B cell (primary cell): Measurements from ENCODE around the gene KCND3. TPM values are rescaled to one million over a fixed set of nuclear protein-coding genes. Genes with fewer than 3 reads are reported as not detected.

Experiments
- ATAC-seq: fragments of 200-7000 bp; cut with Tn5 transposase; one replicate; pipeline ENCODE4 v1.10.0; 2021; ENCODE audit warnings: low read depth, mild to moderate bottlenecking, moderate number of reproducible peaks, moderate library complexity
- CTCF ChIA-PET: fragments of 350-600 bp; sonication (Branson Sonifier 250); formaldehyde crosslinking; loops from one replicate; lab custom pipeline; 2021; ENCODE audit warnings: antibody characterized with exemption, inconsistent platforms; lab: Charles Lee
- POLR2A ChIA-PET: fragments of 350-600 bp; sonication (Branson Sonifier 250); formaldehyde crosslinking; loops from one replicate; lab custom pipeline; 2021; ENCODE audit warnings: antibody characterized with exemption; lab: Charles Lee
- DNase-seq: peaks from one replicate; pipeline ENCODE4 v3.0.0; 2013
- H2AFZ ChIP-seq: 2 replicates; pipeline ENCODE4 v1.6.1; 2012; ENCODE audit warnings: mild to moderate bottlenecking, low read depth, low read length; ENCODE audit not compliant: insufficient read depth, poor library complexity, severe bottlenecking
- H3K27ac ChIP-seq, 2 donors: 1 replicate in 1 of 2; 2 replicates in 1 of 2; pipeline ENCODE4 v1.5.1; 2012 to 2013; ENCODE audit warnings: low read length in 2 of 2, mild to moderate bottlenecking in 2 of 2, moderate library complexity in 1 of 2
- H3K27me3 ChIP-seq, 4 experiments: fragments of 200-600 bp in 1 of 4; sonication (generic) in 1 of 4; replicated peaks in 1 of 4; 1 replicate in 2 of 4; 2 replicates in 2 of 4; pipeline versions ENCODE4 v1.6.1 to v1.7.0; 2013 to 2016; ENCODE audit warnings: low read length in 3 of 4, mild to moderate bottlenecking in 2 of 4, mixed read lengths in 1 of 4, moderate library complexity in 1 of 4; ENCODE audit not compliant: insufficient read depth in 4 of 4, control insufficient read depth in 3 of 4; ENCODE audit errors: control extremely low read depth in 1 of 4
- H3K36me3 ChIP-seq, 2 experiments: replicated peaks in 1 of 2; 1 replicate in 1 of 2; 2 replicates in 1 of 2; pipeline versions ENCODE4 v1.6.1 to v1.7.1; 2013; ENCODE audit warnings: low read length in 1 of 2; ENCODE audit not compliant: insufficient read depth in 2 of 2, control insufficient read depth in 1 of 2; ENCODE audit errors: control extremely low read depth in 1 of 2, extremely low read depth in 1 of 2
- H3K4me1 ChIP-seq, 2 donors: fragments of 200-600 bp in 1 of 2; sonication (generic) in 1 of 2; 1 replicate in 1 of 2; 2 replicates in 1 of 2; pipeline versions ENCODE4 v1.5.1 to v1.6.1; 2013 to 2017; ENCODE audit warnings: low read length in 2 of 2; ENCODE audit not compliant: control insufficient read depth in 2 of 2, insufficient read depth in 2 of 2
- H3K4me2 ChIP-seq: replicated peaks from 2 replicates; pipeline ENCODE3; 2012; ENCODE audit warnings: mild to moderate bottlenecking, low read depth, low read length; ENCODE audit not compliant: poor library complexity, severe bottlenecking
- H3K4me3 ChIP-seq, 5 experiments: fragments of 200-600 bp in 1 of 5; sonication (generic) in 1 of 5; 1 replicate in 3 of 5; 2 replicates in 2 of 5; pipeline versions ENCODE4 v1.5.1 to v1.7.0; 2011 to 2016; ENCODE audit warnings: low read length in 4 of 5, mild to moderate bottlenecking in 4 of 5, low read depth in 2 of 5, control low read depth in 1 of 5, moderate library complexity in 1 of 5; ENCODE audit not compliant: insufficient read depth in 1 of 5; ENCODE audit errors: control extremely low read depth in 1 of 5, extremely low read depth in 1 of 5
- H3K79me2 ChIP-seq: fragments of 200-600 bp; sonication (generic); one replicate; pipeline ENCODE4 v1.6.0; 2016; ENCODE audit warnings: low read length; ENCODE audit not compliant: control insufficient read depth, insufficient read depth
- H3K9ac ChIP-seq: fragments of 200-600 bp; sonication (generic); 2 replicates; pipeline ENCODE4 v1.6.1; 2017; ENCODE audit warnings: mild to moderate bottlenecking, low read length, moderate library complexity
- H3K9me3 ChIP-seq, 3 donors: one replicate each; pipeline versions ENCODE4 v1.6.1 to v1.7.1; 2013; ENCODE audit warnings: low read length in 2 of 3; ENCODE audit not compliant: control insufficient read depth in 2 of 3, insufficient read depth in 1 of 3; ENCODE audit errors: control extremely low read depth in 1 of 3
- H4K20me1 ChIP-seq: 2 replicates; pipeline ENCODE4 v1.6.0; 2012; ENCODE audit warnings: mild to moderate bottlenecking, low read length; ENCODE audit not compliant: insufficient read depth, control insufficient read depth, poor library complexity, severe bottlenecking
- H3K27ac Mint-ChIP-seq: one replicate; pipeline ENCODE4 v1.8.0; 2021; ENCODE audit warnings: mixed read lengths
- H3K27me3 Mint-ChIP-seq: one replicate; pipeline ENCODE4 v1.8.0; 2021; ENCODE audit warnings: mixed read lengths
- H3K4me1 Mint-ChIP-seq: one replicate; pipeline ENCODE4 v1.8.0; 2021; ENCODE audit warnings: mixed read lengths
- H3K4me3 Mint-ChIP-seq: one replicate; pipeline ENCODE4 v1.8.0; 2021; ENCODE audit warnings: mixed read lengths
- H3K9me3 Mint-ChIP-seq: one replicate; pipeline ENCODE4 v1.8.0; 2022; ENCODE audit warnings: mixed read lengths; ENCODE audit not compliant: insufficient read depth
- CTCF ChIP-seq: fragments of 200-600 bp; IDR thresholded peaks from one replicate; pipeline ENCODE4 v1.8.0; 2022; ENCODE audit warnings: antibody characterized with exemption, mild to moderate bottlenecking
- EZH2 ChIP-seq: IDR thresholded peaks from 2 replicates; pipeline ENCODE4 v1.6.1; 2012; ENCODE audit warnings: borderline replicate concordance, low read depth, mild to moderate bottlenecking, moderate library complexity, low read length; ENCODE audit not compliant: insufficient read depth, poor library complexity, severe bottlenecking
- WGBS: methylation state at CpG from one replicate; pipeline ENCODE4 v1.1.5; 2013; ENCODE audit warnings: missing lambda C conversion rate; ENCODE audit not compliant: insufficient coverage; 5-methylcytosine and 5-hydroxymethylcytosine counted together
- intact Hi-C: fragments of 100-400 bp; cut with micrococcal nuclease; formaldehyde crosslinking; loops from one replicate; pipeline ENCODE4 v1.10.0; 2022
- polyA plus RNA-seq: library from polyadenylated mRNA; depleted of rRNA; stranded (reverse); fragments of >200 nt; gene quantifications from 2 replicates; pipeline ENCODE4 v1.2.3, GENCODE V29; 2012
- total RNA-seq, 2 donors: library from RNA; stranded (reverse); fragments of 120-200 nt in 1 of 2; gene quantifications; 1 replicate in 1 of 2; 2 replicates in 1 of 2; pipeline versions ENCODE4 v1.2.3 to v1.2.4, GENCODE V29; 2013 to 2022

Gene KCND3
- total and polyA plus RNA-seq, 2 donors (not counting 1 experiment from before 2014, with no cell fraction given) = 0.07 TPM; not detected in 1

- Mint-ChIP-seq H3K9me3 (no peaks in the 10 kb centered on the region), H3K4me1 (no peaks in the 10 kb centered on the region), H3K27me3 (peaks cover 36% of the 10 kb centered on the region), H3K27ac (peak overlapping the region; percentile 11), H3K4me3 (no peak overlapping the region)
- H3K79me2 ChIP-seq = no peaks in the 10 kb centered on the region
- ChIA-PET POLR2A (no interaction called here), CTCF (no interaction called here)
- intact Hi-C loops = no loop called here
- DNase-seq (no peak), ATAC-seq (no peak)
- no peak overlapping the region for H3K27ac ChIP-seq
- H3K4me2 ChIP-seq = peak overlapping the region; percentile 15
- TF ChIP-seq EZH2 (no peak), CTCF (no peak)
- H3K36me3 ChIP-seq = no peaks in the 10 kb centered on the region
- H3K27me3 ChIP-seq = peaks cover 0 to 7% (median 1%) of the 10 kb centered on the region in 4 experiments
- no peak overlapping the region for H2AFZ ChIP-seq
- no peak overlapping the region for H3K4me3 ChIP-seq
- 47% methylated on average over 20 of the region's 20 CpGs for WGBS
- no peaks in the 10 kb centered on the region for H3K4me1 ChIP-seq
- no peak overlapping the region for H3K9ac ChIP-seq
- H4K20me1 ChIP-seq = no peaks in the 10 kb centered on the region
- H3K9me3 ChIP-seq = no peaks in the 10 kb centered on the region
Measured at GRCh38 chr1:111904478-111905218, 84.8 kb downstream of the KCND3 start.

GRCh38 chr1:111903871-111904449 lies 85.5 kb downstream of the KCND3 start:
- WGBS = 92% methylated on average over 2 of the region's 3 CpGs
- Histone ChIP-seq H4K20me1 (no peaks in the 10 kb centered on the region), H3K9me3 (no peaks in the 10 kb centered on the region), H3K79me2 (no peaks in the 10 kb centered on the region), H3K36me3 (no peaks in the 10 kb centered on the region), H3K4me1 (no peaks in the 10 kb centered on the region), H3K27ac (no peak overlapping the region), H3K4me2 (no peak overlapping the region), H3K9ac (no peak overlapping the region), H3K4me3 (no peak overlapping the region), H3K27me3 (peaks cover 0 to 7% (median 1%) of the 10 kb centered on the region in 4 experiments), H2AFZ (no peak overlapping the region)
- ChIA-PET POLR2A (no interaction called here), CTCF (no interaction called here)
- no peak for TF ChIP-seq CTCF
- no peak for TF ChIP-seq EZH2
- intact Hi-C loops = no loop called here
- H3K4me1 Mint-ChIP-seq = no peaks in the 10 kb centered on the region
- peaks cover 36% of the 10 kb centered on the region for H3K27me3 Mint-ChIP-seq
- ATAC-seq (no peak), DNase-seq (no peak)
- H3K9me3 Mint-ChIP-seq = no peaks in the 10 kb centered on the region
- H3K4me3 Mint-ChIP-seq = no peak overlapping the region
- no peak overlapping the region for H3K27ac Mint-ChIP-seq
